Endothelial cell of umbilical vein (primary cell): Measurements from ENCODE around the gene COPS6. TPM values are rescaled to one million over a fixed set of nuclear protein-coding genes. Genes with fewer than 3 reads are reported as not detected.

Experiments used
- BruUV-seq: library from RNA; stranded (reverse); fragments of 400-500 nt; replicated peaks from 2 replicates; lab custom pipeline; 2021; lab: Mats Ljungman, UMichigan
- CTCF ChIA-PET: fragments of 300-600, 350-600 bp; sonication (Branson Sonifier 250); formaldehyde crosslinking; loops from one replicate; lab custom pipeline; 2021; ENCODE audit warnings: antibody characterized with exemption, inconsistent platforms; lab: Charles Lee
- POLR2A ChIA-PET: fragments of 300-600, 350-600 bp; sonication (Branson Sonifier 250); formaldehyde crosslinking; loops from one replicate; lab custom pipeline; 2021; ENCODE audit warnings: antibody characterized with exemption, inconsistent platforms; lab: Charles Lee
- DNase-seq: peaks from one replicate; pipeline ENCODE4 v3.0.0-alpha.2; 2011; ENCODE audit warnings: low read depth, low spot score
- FAIRE-seq: peaks from 2 replicates; lab custom pipeline; 2011; peaks lifted over from hg19 to GRCh38; lab: Jason Lieb, UNC
- H2AFZ ChIP-seq: 2 replicates; pipeline ENCODE4 v1.6.0; 2012; ENCODE audit warnings: low read depth, low read length, control low read depth, inconsistent platforms
- H3K27ac ChIP-seq: 2 replicates; pipeline ENCODE4 v1.5.1; 2011; ENCODE audit warnings: low read depth, mild to moderate bottlenecking, control low read depth, low read length, moderate library complexity; ENCODE audit not compliant: insufficient read depth
- H3K27me3 ChIP-seq, 2 experiments: 2 replicates each; pipeline versions ENCODE4 v1.6.0 to v1.6.1; 2011; ENCODE audit warnings: low read length in 2 of 2, mixed read lengths in 1 of 2; ENCODE audit not compliant: control insufficient read depth in 2 of 2, insufficient read depth in 2 of 2
- H3K36me3 ChIP-seq, 2 experiments: 2 replicates in 1 of 2; 3 replicates in 1 of 2; pipeline ENCODE4 v1.5.1; 2011; ENCODE audit warnings: low read length in 2 of 2, mild to moderate bottlenecking in 1 of 2, moderate library complexity in 1 of 2; ENCODE audit not compliant: control insufficient read depth in 2 of 2, insufficient read depth in 2 of 2; ENCODE audit errors: extremely low read depth in 1 of 2
- H3K4me1 ChIP-seq: 3 replicates; pipeline ENCODE4 v1.5.1; 2011; ENCODE audit warnings: mild to moderate bottlenecking, low read length; ENCODE audit not compliant: control insufficient read depth, insufficient read depth; ENCODE audit errors: extremely low read depth
- H3K4me2 ChIP-seq: 2 replicates; pipeline ENCODE4 v1.6.1; 2011; ENCODE audit warnings: low read length, control low read depth, mixed read lengths; ENCODE audit not compliant: insufficient read depth
- H3K4me3 ChIP-seq, 3 experiments: fragments of 200-600 bp in 1 of 3; sonication (generic), shearing (Covaris generic) in 1 of 3; replicated peaks in 1 of 3; 2 replicates each; pipeline ENCODE4 v1.5.1; 2011 to 2016; ENCODE audit warnings: control low read depth in 3 of 3, low read length in 3 of 3, mild to moderate bottlenecking in 2 of 3, inconsistent platforms in 1 of 3, low read depth in 1 of 3, moderate library complexity in 1 of 3; ENCODE audit not compliant: insufficient read depth in 1 of 3
- H3K79me2 ChIP-seq: 2 replicates; pipeline ENCODE4 v1.6.0; 2012; ENCODE audit warnings: low read length, inconsistent platforms; ENCODE audit not compliant: control insufficient read depth, insufficient read depth
- H3K9ac ChIP-seq: replicated peaks from 2 replicates; pipeline ENCODE3; 2011; ENCODE audit warnings: low read length, control low read depth; ENCODE audit not compliant: insufficient read depth; ENCODE audit errors: extremely low read depth
- H3K9me1 ChIP-seq: replicated peaks from 3 replicates; pipeline ENCODE4 v1.6.0; 2011; ENCODE audit warnings: mild to moderate bottlenecking, low read length; ENCODE audit not compliant: control insufficient read depth, insufficient read depth; ENCODE audit errors: extremely low read depth
- H3K9me3 ChIP-seq: replicated peaks from 2 replicates; pipeline ENCODE4 v1.5.1; 2012; ENCODE audit warnings: low read length, inconsistent platforms; ENCODE audit not compliant: control insufficient read depth, insufficient read depth
- H4K20me1 ChIP-seq: replicated peaks from 2 replicates; pipeline ENCODE3; 2011; ENCODE audit warnings: mild to moderate bottlenecking, low read length; ENCODE audit not compliant: control insufficient read depth, insufficient read depth; ENCODE audit errors: extremely low read depth
- CTCF ChIP-seq, 2 donors: IDR thresholded peaks; 1 replicate in 1 of 2; 2 replicates in 1 of 2; pipeline ENCODE4 v1.5.1; 2011; ENCODE audit warnings: low read length in 2 of 2, mild to moderate bottlenecking in 2 of 2, moderate library complexity in 2 of 2, control low read depth in 1 of 2, inconsistent platforms in 1 of 2, low read depth in 1 of 2; ENCODE audit not compliant: insufficient read depth in 1 of 2; ENCODE audit errors: extremely low read depth in 1 of 2
- EZH2 ChIP-seq: IDR thresholded peaks from 2 replicates; pipeline ENCODE4 v1.6.1; 2012; ENCODE audit warnings: borderline replicate concordance, low read depth, mild to moderate bottlenecking, moderate library complexity, low read length, inconsistent platforms; ENCODE audit not compliant: severe bottlenecking
- FOS ChIP-seq: IDR thresholded peaks from 2 replicates; pipeline ENCODE4 v1.6.1; 2011; ENCODE audit warnings: mild to moderate bottlenecking, low read length, moderate library complexity, borderline replicate concordance; ENCODE audit not compliant: insufficient read depth
- GATA2 ChIP-seq: IDR thresholded peaks from 2 replicates; pipeline ENCODE4 v1.7.0; 2011; ENCODE audit warnings: low read depth, mild to moderate bottlenecking, moderate library complexity, mixed read lengths, low read length; ENCODE audit not compliant: insufficient read length, insufficient read depth
- JUN ChIP-seq: IDR thresholded peaks from 2 replicates; pipeline ENCODE4 v1.6.1; 2011; ENCODE audit warnings: borderline replicate concordance, low read depth; ENCODE audit not compliant: insufficient read length, insufficient read depth
- MYC ChIP-seq: IDR thresholded peaks from one replicate; pipeline ENCODE4 v1.6.1; 2011; ENCODE audit warnings: mild to moderate bottlenecking, low read depth, low read length
- POLR2A ChIP-seq: IDR thresholded peaks from 2 replicates; pipeline ENCODE4 v1.6.1; 2012; ENCODE audit warnings: low read depth, mild to moderate bottlenecking, control low read depth, low read length
- POLR2AphosphoS5 ChIP-seq: IDR thresholded peaks from 2 replicates; pipeline ENCODE4 v1.6.1; 2012; ENCODE audit warnings: low read depth, mild to moderate bottlenecking, control low read depth, low read length, moderate library complexity; ENCODE audit not compliant: insufficient read depth
- dilution Hi-C: fragments of 300-500 bp; cut with MboI; formaldehyde crosslinking; loops from one replicate; pipeline ENCODE4 v1.15.0; 2019; ENCODE audit warnings: low sequenced_read_pairs; ENCODE audit not compliant: extremely low pct_ligation_motif_present
- intact Hi-C: fragments of 100-400 bp; cut with micrococcal nuclease; formaldehyde crosslinking; loops from one replicate; pipeline ENCODE4 v1.10.0; 2022
- polyA plus RNA-seq, 4 experiments: library from polyadenylated mRNA; depleted of rRNA in 3 of 4; stranded (reverse) in 3 of 4; unstranded in 1 of 4; fragments of >200 nt; gene quantifications; 2 replicates each; pipeline versions ENCODE4 v1.2.1 to v1.2.3, GENCODE V29; 2011 to 2012; ENCODE audit warnings: missing spikeins in 1 of 4
- total RNA-seq: library from RNA; stranded (reverse); gene quantifications from 2 replicates; pipeline ENCODE4 v1.2.3, GENCODE V29; 2021
- TF ChIP-seq, protein P1 (sequence below): IDR thresholded peaks from 2 replicates; pipeline ENCODE4 v1.6.1; 2011; ENCODE audit not compliant: insufficient read depth, insufficient read length

The COPS6 gene
- total and polyA plus RNA-seq, 2 donors (not counting 3 experiments of a cell fraction or from before 2014, with no cell fraction given): 188 to 251 TPM

GRCh38 chr7:100040575-100040974 lies 48.2 kb upstream of the COPS6 start:
- no peaks in the 10 kb centered on the region for H3K9me3 ChIP-seq
- dilution Hi-C loops: no loop called here
- peaks cover 3% of the 10 kb centered on the region in 2 experiments for H3K36me3 ChIP-seq
- H3K4me3 ChIP-seq: no peak overlapping the region
- TF ChIP-seq, protein P1, sequence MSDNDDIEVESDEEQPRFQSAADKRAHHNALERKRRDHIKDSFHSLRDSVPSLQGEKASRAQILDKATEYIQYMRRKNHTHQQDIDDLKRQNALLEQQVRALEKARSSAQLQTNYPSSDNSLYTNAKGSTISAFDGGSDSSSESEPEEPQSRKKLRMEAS: no peak
- no peak for TF ChIP-seq FOS
- no peak for TF ChIP-seq MYC
- TF ChIP-seq POLR2AphosphoS5: no peak
- TF ChIP-seq JUN: no peak
- TF ChIP-seq POLR2A: no peak
- no peak for TF ChIP-seq CTCF (IDR thresholded peaks at IDR 0.05; ENCODE audit: extremely low read depth in 1 of 2, insufficient read depth in 1 of 2, low read depth in 1 of 2, low read length in 2 of 2)
- no peak for TF ChIP-seq GATA2
- no peak for TF ChIP-seq EZH2
- peak overlapping the region; percentile 78 for H3K27ac ChIP-seq
- ChIA-PET CTCF (interaction anchor here (0.6 to 1.1 kb wide), 3 partner anchors 13 to 19 kb away, joined by 3 read pairs; no protein-coding TSS in a partner anchor), POLR2A (no interaction called here)
- H2AFZ ChIP-seq: no peak overlapping the region
- H4K20me1 ChIP-seq: no peaks in the 10 kb centered on the region
- FAIRE-seq (no peak), DNase-seq (no peak)
- no peak overlapping the region for H3K4me2 ChIP-seq
- no peaks in the 10 kb centered on the region for H3K79me2 ChIP-seq
- H3K9me1 ChIP-seq: no peaks in the 10 kb centered on the region
- H3K27me3 ChIP-seq: no peaks in the 10 kb centered on the region
- intact Hi-C loops: loop anchor here (2.0 kb wide), 1 partner anchor 24 kb away; no protein-coding TSS in a partner anchor
- peak overlapping the region; percentile 70 for H3K9ac ChIP-seq
- H3K4me1 ChIP-seq: peaks cover 14% of the 10 kb centered on the region
- no TSS peak for BruUV-seq
